ENCODE results near the gene TRAPPC5. TPM values are rescaled to one million over a fixed set of nuclear protein-coding genes. Genes with fewer than 3 reads are reported as not detected.

Gene TRAPPC5
- total and polyA plus RNA-seq, 7 experiments from 2014 or later, result 43.7 to 191 (median 75.9) TPM

GRCh38 chr19:7636317-7636690 is 44.3 kb upstream of the TRAPPC5 start:
- POLR2A ChIA-PET, result interaction anchor here (0.9 to 1.6 kb wide), 2 partner anchors 9 to 11 kb away, joined by 3 to 4 read pairs; no protein-coding TSS in a partner anchor

DNA sequence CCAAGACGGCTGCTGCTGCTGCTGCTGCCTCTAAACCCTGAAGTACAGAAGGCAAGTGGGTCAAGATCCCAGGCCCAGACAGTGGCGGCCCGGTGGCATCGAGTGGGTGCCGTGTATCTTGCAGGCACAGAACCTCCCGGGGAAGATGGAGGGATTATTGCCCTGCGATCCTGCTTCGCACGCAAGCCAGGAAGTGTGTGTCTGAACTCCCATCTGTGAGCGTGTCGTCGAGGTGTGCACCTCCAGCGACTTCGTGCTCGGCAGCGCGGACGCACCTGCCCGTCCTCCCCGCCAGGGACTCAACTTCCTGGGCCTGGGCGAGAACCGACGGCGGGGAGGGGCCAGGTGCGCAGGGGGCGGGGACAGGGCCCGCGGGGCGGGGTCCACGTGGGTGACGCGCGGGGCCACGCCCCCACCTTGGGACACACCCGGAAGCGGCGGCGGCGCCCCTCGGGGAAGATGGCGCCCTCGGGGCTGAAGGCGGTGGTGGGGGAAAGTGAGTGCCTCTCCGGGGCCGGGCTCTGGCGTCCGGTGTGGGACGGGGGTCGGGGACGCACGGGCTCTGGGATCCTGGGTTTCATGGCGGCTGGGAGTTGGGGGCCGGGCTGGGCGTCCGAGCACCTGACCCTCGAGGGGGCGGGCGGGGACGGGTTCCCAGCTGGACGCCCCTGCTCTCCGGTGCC is 43.8 kb upstream of the TRAPPC5 start, which contains the start of gene STXBP2:
Gene STXBP2 (plus strand): TSS at position 420 of the 683 bp plus-strand sequence. CDS start 40 bp downstream, at position 460.
- H3K9me3 ChIP-seq (ENCODE audit: control insufficient read depth in 2 of 3, low read length in 3 of 3), result no peaks in the 10 kb centered on the region
- H3K4me3 ChIP-seq (ENCODE audit: low read length), result peak within 1 kb of the TSS; percentile 81
- Mint-ChIP-seq H3K4me3 (peak within 1 kb of the TSS; percentile 75 to 89 (median 82)), H3K4me1 (peaks cover 15 to 49% (median 31%) of the 10 kb centered on the region in 7 donors), H3K9me3 (peaks cover 0 to 5% (median 0%) of the 10 kb centered on the region in 11 donors), H3K27me3 (no peaks in the 10 kb centered on the region), H3K27ac (peak within 1 kb of the TSS; percentile 80 to 92 (median 88)), H3K36me3 (peaks cover 0 to 13% (median 8%) of the 10 kb centered on the region in 5 donors)
- ATAC-seq, result peak; percentile 98
- POLR2A ChIA-PET, result interaction anchor here (1.3 to 2.9 kb wide), 3 partner anchors 7 to 12 kb away, joined by 4 to 15 read pairs (median 8); partner anchors contain the start of genes PET100 and XAB2
- peak; percentile 87 to 95 (median 93) for DNase-seq
- peaks cover 10 to 20% of the 10 kb centered on the region in 2 donors for H3K4me1 ChIP-seq (ENCODE audit: control insufficient read depth in 2 of 2, insufficient read depth in 2 of 2, low read length in 2 of 2)
- H3K27me3 ChIP-seq (ENCODE audit: control insufficient read depth in 2 of 2, insufficient read depth in 2 of 2, low read length in 2 of 2), result no peaks in the 10 kb centered on the region
- H3K36me3 ChIP-seq (ENCODE audit: control insufficient read depth in 2 of 3, insufficient read depth in 3 of 3, low read length in 3 of 3), result peaks cover 0 to 34% (median 0%) of the 10 kb centered on the region in 3 experiments
- H3K27ac ChIP-seq (ENCODE audit: low read depth, low read length), result peak within 1 kb of the TSS; percentile 89
- intact Hi-C loops (cut with micrococcal nuclease), result loop anchor here (1.0 kb wide), 3 partner anchors 8 to 192 kb away; partner anchors contain the start of genes PET100 (in 2 of the 2) and XAB2 (in 2 of the 2)
- CTCF ChIA-PET, result interaction anchor here (1.5 kb wide), 1 partner anchor 44 kb away, joined by 7 read pairs; the partner anchor contains the start of gene TRAPPC5

More at GRCh38 chr19:7636317-7636690, 44.3 kb upstream of the TRAPPC5 start:
- intact Hi-C loops (cut with micrococcal nuclease), result loop anchor here in 1 of 2 donors (1.0 kb wide), 1 partner anchor 193 kb away; no protein-coding TSS in a partner anchor
- Mint-ChIP-seq H3K27me3 (no peaks in the 10 kb centered on the region), H3K4me3 (peak overlapping the region; percentile 75 to 89 (median 82)), H3K4me1 (peaks cover 15 to 53% (median 31%) of the 10 kb centered on the region in 7 donors), H3K27ac (peak overlapping the region in 8 of 9 donors; percentile 80 to 92 (median 86)), H3K36me3 (peaks cover 0 to 13% (median 8%) of the 10 kb centered on the region in 5 donors), H3K9me3 (peaks cover 0 to 5% (median 0%) of the 10 kb centered on the region in 11 donors)
- Histone ChIP-seq H3K27me3 (ENCODE audit: control insufficient read depth in 2 of 2, insufficient read depth in 2 of 2, low read length in 2 of 2) (no peaks in the 10 kb centered on the region), H3K4me1 (ENCODE audit: control insufficient read depth in 2 of 2, insufficient read depth in 2 of 2, low read length in 2 of 2) (peaks cover 10 to 20% of the 10 kb centered on the region in 2 donors), H3K9me3 (ENCODE audit: control insufficient read depth in 2 of 3, low read length in 3 of 3) (no peaks in the 10 kb centered on the region), H3K27ac (ENCODE audit: low read depth, low read length) (peak overlapping the region; percentile 89), H3K36me3 (ENCODE audit: control insufficient read depth in 2 of 3, insufficient read depth in 3 of 3, low read length in 3 of 3) (peaks cover 0 to 35% (median 0%) of the 10 kb centered on the region in 3 experiments), H3K4me3 (ENCODE audit: low read length) (peak overlapping the region; percentile 81)
- DNase-seq (no peak), ATAC-seq (no peak)
- CTCF ChIA-PET, result interaction anchor here (1.4 kb wide), 1 partner anchor 44 kb away, joined by 5 read pairs; the partner anchor contains the start of gene TRAPPC5

DNA sequence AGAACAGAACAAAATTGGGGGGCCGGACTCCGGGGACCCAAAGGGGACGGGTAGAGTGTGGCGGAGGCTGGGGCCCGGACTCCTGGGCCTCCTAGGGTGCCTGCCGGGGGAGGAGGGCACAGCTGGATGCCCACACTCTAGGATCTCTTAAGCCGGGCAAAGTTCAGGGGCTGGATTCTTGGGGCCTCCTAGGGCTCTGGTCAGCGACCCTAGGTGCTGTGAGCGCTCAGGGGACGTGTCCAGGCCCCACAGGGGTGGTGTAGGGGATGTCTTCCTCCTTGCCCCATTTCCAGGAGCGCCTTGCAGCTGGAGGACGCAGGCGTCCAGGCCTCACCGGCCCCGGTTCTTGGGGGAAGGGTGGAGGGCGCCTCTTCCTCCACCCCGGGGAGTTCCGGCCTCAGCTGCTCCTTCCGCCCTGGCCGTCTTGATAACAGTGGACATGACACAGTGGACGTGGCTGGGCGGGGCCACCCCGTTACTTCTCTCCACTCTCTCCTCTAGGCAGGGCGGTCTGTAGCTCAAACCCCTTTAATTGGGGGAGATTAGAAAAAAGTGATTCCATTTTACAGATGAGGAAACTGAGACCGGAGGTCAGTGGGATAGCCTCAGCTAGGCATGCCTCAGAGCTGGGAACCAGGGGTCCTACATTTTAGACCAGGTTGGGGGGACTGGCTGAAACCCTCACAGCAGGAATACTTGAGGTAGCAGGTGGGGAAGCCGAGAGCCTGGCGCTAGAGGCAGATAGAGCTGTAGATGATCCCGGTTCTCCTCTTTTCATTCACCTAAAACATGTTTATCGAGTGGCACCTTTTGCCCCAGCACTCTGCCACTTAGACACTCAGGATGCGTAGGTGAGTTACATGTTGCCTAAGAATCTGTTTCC is 43.0 kb upstream of the TRAPPC5 start:
- H3K27me3 ChIP-seq (ENCODE audit: control insufficient read depth in 2 of 2, insufficient read depth in 2 of 2, low read length in 2 of 2), result no peaks in the 10 kb centered on the region
- intact Hi-C loops (cut with micrococcal nuclease), result loop anchor here (1.0 kb wide), 2 partner anchors 8 to 69 kb away; partner anchors contain the start of genes PET100 (in 2 of the 2) and XAB2 (in 2 of the 2)
- peak overlapping the region; percentile 81 for H3K4me3 ChIP-seq (ENCODE audit: low read length)
- Mint-ChIP-seq H3K27ac (peak overlapping the region; percentile 76 to 92 (median 82)), H3K36me3 (peaks cover 0 to 13% (median 6%) of the 10 kb centered on the region in 5 donors), H3K4me1 (peaks cover 15 to 46% (median 31%) of the 10 kb centered on the region in 7 donors), H3K4me3 (peak overlapping the region; percentile 75 to 89 (median 82)), H3K9me3 (peaks cover 0 to 5% (median 0%) of the 10 kb centered on the region in 11 donors), H3K27me3 (no peaks in the 10 kb centered on the region)
- H3K4me1 ChIP-seq (ENCODE audit: control insufficient read depth in 2 of 2, insufficient read depth in 2 of 2, low read length in 2 of 2), result peaks cover 10 to 20% of the 10 kb centered on the region in 2 donors
- peak overlapping the region; percentile 89 for H3K27ac ChIP-seq (ENCODE audit: low read depth, low read length)
- peaks cover 0 to 33% (median 0%) of the 10 kb centered on the region in 3 experiments for H3K36me3 ChIP-seq (ENCODE audit: control insufficient read depth in 2 of 3, insufficient read depth in 3 of 3, low read length in 3 of 3)
- CTCF ChIA-PET, result interaction anchor here (1.5 kb wide), 1 partner anchor 43 kb away, joined by 7 read pairs; the partner anchor contains the start of gene TRAPPC5
- ATAC-seq (peak; percentile 44), DNase-seq (no peak)
- POLR2A ChIA-PET, result interaction anchor here (0.6 to 2.9 kb wide), 7 partner anchors 8 to 446 kb away, joined by 3 to 15 read pairs (median 3); partner anchors contain the start of genes PET100, TRAPPC5 and XAB2
- no peaks in the 10 kb centered on the region for H3K9me3 ChIP-seq (ENCODE audit: control insufficient read depth in 2 of 3, low read length in 3 of 3)

GRCh38 chr19:7638802-7639465 is 41.7 kb upstream of the TRAPPC5 start:
- Mint-ChIP-seq H3K27ac (peak overlapping the region in 6 of 9 donors; percentile 1 to 87 (median 63)), H3K27me3 (no peaks in the 10 kb centered on the region), H3K9me3 (peaks cover 0 to 5% (median 0%) of the 10 kb centered on the region in 11 donors), H3K4me1 (peaks cover 15 to 46% (median 34%) of the 10 kb centered on the region in 7 donors), H3K36me3 (peaks cover 0 to 17% (median 6%) of the 10 kb centered on the region in 5 donors), H3K4me3 (peak overlapping the region in 7 of 10 donors; percentile 15 to 89 (median 57))
- CTCF ChIA-PET, result interaction anchor here (0.8 kb wide), 1 partner anchor 42 kb away, joined by 3 read pairs; the partner anchor contains the start of gene TRAPPC5
- no peak overlapping the region for H3K4me3 ChIP-seq (ENCODE audit: low read length)
- intact Hi-C loops (cut with micrococcal nuclease), result no loop called here
- H3K27ac ChIP-seq (ENCODE audit: low read depth, low read length), result peak overlapping the region; percentile 89
- ATAC-seq (no peak), DNase-seq (no peak)
- H3K36me3 ChIP-seq (ENCODE audit: control insufficient read depth in 2 of 3, insufficient read depth in 3 of 3, low read length in 3 of 3), result peaks cover 0 to 34% (median 0%) of the 10 kb centered on the region in 3 experiments
- no peaks in the 10 kb centered on the region for H3K27me3 ChIP-seq (ENCODE audit: control insufficient read depth in 2 of 2, insufficient read depth in 2 of 2, low read length in 2 of 2)
- POLR2A ChIA-PET, result interaction anchor here (0.7 to 2.9 kb wide), 4 partner anchors 9 to 126 kb away, joined by 3 to 15 read pairs (median 3); partner anchors contain the start of genes PET100, TRAPPC5 and XAB2
- peaks cover 10 to 20% of the 10 kb centered on the region in 2 donors for H3K4me1 ChIP-seq (ENCODE audit: control insufficient read depth in 2 of 2, insufficient read depth in 2 of 2, low read length in 2 of 2)
- H3K9me3 ChIP-seq (ENCODE audit: control insufficient read depth in 2 of 3, low read length in 3 of 3), result no peaks in the 10 kb centered on the region

DNA sequence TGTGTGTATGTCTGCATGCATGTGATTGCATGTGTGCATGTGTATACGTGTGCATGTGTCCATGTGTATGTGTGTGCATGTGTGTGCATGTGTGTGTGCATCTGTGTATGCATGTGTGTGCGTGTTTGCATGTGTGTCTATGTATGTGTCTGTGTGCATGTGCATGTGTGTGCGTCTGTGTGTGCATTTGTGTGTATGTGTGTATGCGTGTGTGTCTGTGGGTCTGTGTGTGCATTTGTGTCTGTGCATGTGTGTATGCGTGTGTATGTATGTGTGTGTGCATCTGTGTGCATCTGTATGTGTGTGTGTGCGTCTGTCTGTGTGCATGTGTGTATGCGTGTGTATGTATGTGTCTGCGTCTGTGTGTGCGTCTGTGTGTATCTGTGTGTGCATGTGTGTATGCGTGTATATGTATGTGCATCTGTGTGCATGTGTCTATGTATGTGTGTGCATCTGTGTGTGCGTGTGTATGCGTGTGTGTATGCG is 40.7 kb upstream of the TRAPPC5 start:
- Mint-ChIP-seq H3K27ac (peak overlapping the region in 3 of 9 donors; percentile 62 to 83 (median 81)), H3K9me3 (peaks cover 0 to 5% (median 0%) of the 10 kb centered on the region in 11 donors), H3K4me1 (peaks cover 15 to 41% (median 34%) of the 10 kb centered on the region in 7 donors), H3K4me3 (peak overlapping the region in 9 of 10 donors; percentile 1 to 74 (median 40)), H3K36me3 (peaks cover 0 to 20% (median 8%) of the 10 kb centered on the region in 5 donors), H3K27me3 (no peaks in the 10 kb centered on the region)
- Histone ChIP-seq H3K36me3 (ENCODE audit: control insufficient read depth in 2 of 3, insufficient read depth in 3 of 3, low read length in 3 of 3) (peaks cover 0 to 43% (median 3%) of the 10 kb centered on the region in 3 experiments), H3K4me1 (ENCODE audit: control insufficient read depth in 2 of 2, insufficient read depth in 2 of 2, low read length in 2 of 2) (peaks cover 10 to 20% of the 10 kb centered on the region in 2 donors), H3K4me3 (ENCODE audit: low read length) (no peak overlapping the region), H3K27me3 (ENCODE audit: control insufficient read depth in 2 of 2, insufficient read depth in 2 of 2, low read length in 2 of 2) (no peaks in the 10 kb centered on the region), H3K27ac (ENCODE audit: low read depth, low read length) (no peak overlapping the region), H3K9me3 (ENCODE audit: control insufficient read depth in 2 of 3, low read length in 3 of 3) (no peaks in the 10 kb centered on the region)
- ATAC-seq, result no peak
- ChIA-PET CTCF (no interaction called here), POLR2A (interaction anchor here (2.9 kb wide), 1 partner anchor 10 kb away, joined by 15 read pairs; the partner anchor contains the start of genes PET100 and XAB2)
- DNase-seq, result no peak
- intact Hi-C loops (cut with micrococcal nuclease), result no loop called here
